Keratinocyte (primary cell): ENCODE results near the gene VAX1. TPM values are rescaled to one million over a fixed set of nuclear protein-coding genes. Genes with fewer than 3 reads are reported as not detected.
A peak's percentile ranks its signal among the peaks of the same experiment; 100 is the strongest.

Experiments used
- DNase-seq: peaks from one replicate; pipeline ENCODE4 v3.0.0-alpha.2; 2011; ENCODE audit warnings: low read depth, missing footprints, low spot score
- FAIRE-seq: peaks from 2 replicates; lab custom pipeline; 2011; peaks lifted over from hg19 to GRCh38; lab: Jason Lieb, UNC
- H2AFZ ChIP-seq: 2 replicates; pipeline ENCODE4 v1.6.0; 2012; ENCODE audit warnings: low read length, control low read depth, inconsistent platforms; ENCODE audit not compliant: control insufficient read depth
- H3K27ac ChIP-seq: 2 replicates; pipeline ENCODE4 v1.5.1; 2011; ENCODE audit warnings: low read length; ENCODE audit not compliant: control insufficient read depth, insufficient read depth
- H3K27me3 ChIP-seq: 3 replicates; pipeline ENCODE4 v1.6.0; 2011; ENCODE audit warnings: low read length; ENCODE audit not compliant: control insufficient read depth, insufficient read depth; ENCODE audit errors: extremely low read depth
- H3K36me3 ChIP-seq, 2 experiments: 2 replicates in 1 of 2; 3 replicates in 1 of 2; pipeline ENCODE4 v1.5.1; 2011; ENCODE audit warnings: low read length in 2 of 2, mild to moderate bottlenecking in 1 of 2; ENCODE audit not compliant: control insufficient read depth in 2 of 2, insufficient read depth in 2 of 2; ENCODE audit errors: extremely low read depth in 1 of 2
- H3K4me1 ChIP-seq: 3 replicates; pipeline ENCODE4 v1.5.1; 2011; ENCODE audit warnings: low read length; ENCODE audit not compliant: control insufficient read depth, insufficient read depth; ENCODE audit errors: extremely low read depth
- H3K4me2 ChIP-seq: 3 replicates; pipeline ENCODE4 v1.6.0; 2011; ENCODE audit warnings: low read depth, low read length; ENCODE audit not compliant: control insufficient read depth, insufficient read depth; ENCODE audit errors: extremely low read depth
- H3K4me3 ChIP-seq, 3 experiments: fragments of 200-600 bp in 1 of 3; sonication (generic) in 1 of 3; 2 replicates in 2 of 3; 3 replicates in 1 of 3; pipeline ENCODE4 v1.5.1; 2011 to 2016; ENCODE audit warnings: low read length in 3 of 3, mild to moderate bottlenecking in 3 of 3, control low read depth in 2 of 3, inconsistent platforms in 1 of 3, low read depth in 1 of 3, mixed read lengths in 1 of 3, mixed run types in 1 of 3, moderate library complexity in 1 of 3; ENCODE audit not compliant: control insufficient read depth in 2 of 3, insufficient read depth in 2 of 3; ENCODE audit errors: extremely low read depth in 1 of 3
- H3K79me2 ChIP-seq: 2 replicates; pipeline ENCODE4 v1.6.0; 2012; ENCODE audit warnings: low read length; ENCODE audit not compliant: control insufficient read depth, insufficient read depth
- H3K9ac ChIP-seq: 3 replicates; pipeline ENCODE4 v1.6.0; 2011; ENCODE audit warnings: low read length; ENCODE audit not compliant: control insufficient read depth, insufficient read depth; ENCODE audit errors: extremely low read depth
- H3K9me1 ChIP-seq: 3 replicates; pipeline ENCODE4 v1.6.0; 2011; ENCODE audit warnings: low read length; ENCODE audit not compliant: control insufficient read depth, insufficient read depth; ENCODE audit errors: extremely low read depth
- H3K9me3 ChIP-seq: 2 replicates; pipeline ENCODE4 v1.5.1; 2012; ENCODE audit warnings: low read depth, low read length; ENCODE audit not compliant: control insufficient read depth
- H4K20me1 ChIP-seq: 3 replicates; pipeline ENCODE4 v1.6.0; 2011; ENCODE audit warnings: low read length; ENCODE audit not compliant: control insufficient read depth, insufficient read depth; ENCODE audit errors: extremely low read depth
- EZH2 ChIP-seq: IDR thresholded peaks from one replicate; pipeline ENCODE4 v1.6.1; 2012; ENCODE audit warnings: inconsistent platforms, mild to moderate bottlenecking, low read length, moderate library complexity
- dilution Hi-C: fragments of 300-500 bp; cut with MboI; formaldehyde crosslinking; loops from one replicate; pipeline ENCODE4 v1.7.0; 2020; ENCODE audit warnings: low sequenced_read_pairs; ENCODE audit not compliant: extremely low pct_ligation_motif_present
- polyA plus RNA-seq, 5 experiments: library from polyadenylated mRNA; depleted of rRNA in 3 of 5; stranded (reverse) in 3 of 5; stranded (forward) in 1 of 5; unstranded in 1 of 5; fragments of >200 nt; gene quantifications; 1 replicate in 1 of 5; 2 replicates in 3 of 5; 3 replicates in 1 of 5; pipeline versions ENCODE4 v1.2.1 to v1.2.3, GENCODE V29; 2011 to 2012; ENCODE audit warnings: missing spikeins in 2 of 5, low read depth in 1 of 5, low replicate concordance in 1 of 5
- TF ChIP-seq, protein P1 (sequence below), 3 experiments: IDR thresholded peaks in 1 of 3; conservative IDR thresholded peaks in 1 of 3; optimal IDR thresholded peaks in 1 of 3; 2 replicates in 2 of 3; 3 replicates in 1 of 3; pipeline versions ENCODE3 to v1.5.1; 2011; ENCODE audit warnings: low read length in 3 of 3, mild to moderate bottlenecking in 3 of 3, moderate library complexity in 2 of 3, control low read depth in 1 of 3, inconsistent platforms in 1 of 3; ENCODE audit not compliant: insufficient read depth in 2 of 3; ENCODE audit errors: extremely low read depth in 1 of 3

Gene VAX1
- polyA plus RNA-seq, 1 donor (not counting 4 experiments of a cell fraction or from before 2014, with no cell fraction given), result not detected

DNA sequence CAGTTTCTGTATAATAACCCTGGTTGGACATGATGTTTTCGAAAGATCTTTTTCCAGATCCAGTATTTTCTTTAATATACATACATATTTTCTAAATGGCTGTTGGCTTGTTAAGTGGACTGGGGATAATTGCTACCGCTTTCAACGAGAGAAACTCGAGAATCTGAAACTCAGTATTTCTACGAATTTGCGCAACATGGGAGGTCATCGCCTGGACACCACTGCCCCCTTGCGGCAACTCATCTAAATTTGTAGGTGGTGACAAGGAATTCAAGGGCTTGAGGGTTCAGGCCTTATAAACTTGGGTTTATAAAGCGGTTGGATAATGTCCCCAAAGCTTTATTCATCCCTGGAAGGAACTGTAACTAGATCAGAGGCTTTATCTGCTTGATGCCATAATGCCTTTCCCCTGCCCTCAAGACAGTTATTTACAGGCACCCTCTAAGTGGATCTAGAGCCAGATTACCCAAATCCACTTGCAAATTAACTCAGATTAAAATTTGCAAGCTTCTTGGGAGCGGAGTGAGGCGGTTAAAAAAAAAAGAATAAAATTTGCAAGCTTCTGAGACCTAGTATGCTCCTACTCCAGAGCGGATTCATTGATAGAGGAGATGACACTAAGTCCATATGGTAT, 37.9 kb upstream of the VAX1 start:
- peak overlapping the region; percentile 90 for H3K4me2 ChIP-seq
- H4K20me1 ChIP-seq, result no peaks in the 10 kb centered on the region
- H3K27ac ChIP-seq, result no peak overlapping the region
- H2AFZ ChIP-seq, result no peak overlapping the region
- H3K4me3 ChIP-seq, result peak overlapping the region; percentile 35 to 71 (median 61)
- TF ChIP-seq, protein P1, sequence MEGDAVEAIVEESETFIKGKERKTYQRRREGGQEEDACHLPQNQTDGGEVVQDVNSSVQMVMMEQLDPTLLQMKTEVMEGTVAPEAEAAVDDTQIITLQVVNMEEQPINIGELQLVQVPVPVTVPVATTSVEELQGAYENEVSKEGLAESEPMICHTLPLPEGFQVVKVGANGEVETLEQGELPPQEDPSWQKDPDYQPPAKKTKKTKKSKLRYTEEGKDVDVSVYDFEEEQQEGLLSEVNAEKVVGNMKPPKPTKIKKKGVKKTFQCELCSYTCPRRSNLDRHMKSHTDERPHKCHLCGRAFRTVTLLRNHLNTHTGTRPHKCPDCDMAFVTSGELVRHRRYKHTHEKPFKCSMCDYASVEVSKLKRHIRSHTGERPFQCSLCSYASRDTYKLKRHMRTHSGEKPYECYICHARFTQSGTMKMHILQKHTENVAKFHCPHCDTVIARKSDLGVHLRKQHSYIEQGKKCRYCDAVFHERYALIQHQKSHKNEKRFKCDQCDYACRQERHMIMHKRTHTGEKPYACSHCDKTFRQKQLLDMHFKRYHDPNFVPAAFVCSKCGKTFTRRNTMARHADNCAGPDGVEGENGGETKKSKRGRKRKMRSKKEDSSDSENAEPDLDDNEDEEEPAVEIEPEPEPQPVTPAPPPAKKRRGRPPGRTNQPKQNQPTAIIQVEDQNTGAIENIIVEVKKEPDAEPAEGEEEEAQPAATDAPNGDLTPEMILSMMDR (optimal IDR thresholded peaks at IDR 0.05 in 1 of 3, IDR thresholded peaks at IDR 0.05 in 1 of 3, conservative IDR thresholded peaks at IDR 0.05 in 1 of 3; ENCODE audit: extremely low read depth in 1 of 3, insufficient read depth in 2 of 3, low read length in 3 of 3), result peak; percentile 70 to 77 (median 76)
- TF ChIP-seq EZH2, result no peak
- H3K4me1 ChIP-seq, result peaks cover 9% of the 10 kb centered on the region
- FAIRE-seq (peak; percentile 20), DNase-seq (peak; percentile 15)
- no peaks in the 10 kb centered on the region for H3K79me2 ChIP-seq
- no peaks in the 10 kb centered on the region for H3K36me3 ChIP-seq
- H3K27me3 ChIP-seq, result peaks cover 32% of the 10 kb centered on the region
- H3K9me3 ChIP-seq, result no peaks in the 10 kb centered on the region
- dilution Hi-C loops, result no loop called here
- no peaks in the 10 kb centered on the region for H3K9me1 ChIP-seq
- H3K9ac ChIP-seq, result no peak overlapping the region

DNA sequence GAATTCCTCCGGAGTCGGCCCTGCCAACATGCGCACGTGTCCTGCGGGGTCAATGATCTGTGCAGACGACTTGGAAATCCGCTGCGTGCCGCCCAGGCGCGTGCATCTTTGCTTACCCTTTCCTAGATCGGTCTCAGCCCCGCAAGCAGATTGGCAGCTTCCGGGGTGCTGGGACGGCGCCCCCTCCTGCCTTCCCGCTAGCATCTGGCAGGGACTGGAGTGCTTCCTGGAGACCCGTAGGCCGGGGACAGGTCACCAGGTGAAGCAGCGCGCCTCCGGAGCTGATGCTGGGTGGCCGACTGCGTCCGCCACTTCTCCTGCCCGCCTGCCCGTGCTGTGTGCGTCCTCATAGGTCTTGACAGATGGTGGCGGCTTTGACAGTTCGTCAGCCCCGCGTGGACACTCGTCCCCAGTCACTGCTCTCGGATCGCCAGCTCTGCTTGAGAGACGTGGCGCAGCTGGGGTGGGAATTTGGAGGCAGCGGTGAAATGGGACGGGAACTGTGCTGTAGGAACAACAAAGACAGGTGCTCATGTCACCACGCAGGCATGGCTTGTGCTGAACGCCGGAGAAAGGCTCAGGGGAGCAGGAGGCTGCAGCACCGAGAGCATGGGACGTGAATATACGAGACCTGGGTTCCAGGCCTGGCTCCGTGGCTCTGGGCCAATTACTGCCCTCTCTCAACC, 37.3 kb upstream of the VAX1 start:
- H3K9ac ChIP-seq, result peak overlapping the region; percentile 10
- peak overlapping the region; percentile 90 for H3K4me2 ChIP-seq
- H3K79me2 ChIP-seq, result no peaks in the 10 kb centered on the region
- FAIRE-seq, result no peak
- H2AFZ ChIP-seq, result peak overlapping the region; percentile 92
- H3K9me1 ChIP-seq, result no peaks in the 10 kb centered on the region
- TF ChIP-seq EZH2, result no peak
- TF ChIP-seq, protein P1 (optimal IDR thresholded peaks at IDR 0.05 in 1 of 3, IDR thresholded peaks at IDR 0.05 in 1 of 3, conservative IDR thresholded peaks at IDR 0.05 in 1 of 3; ENCODE audit: extremely low read depth in 1 of 3, insufficient read depth in 2 of 3, low read length in 3 of 3), result peak in 1 of 3 experiments; percentile 1
- DNase-seq, result no peak
- peaks cover 33% of the 10 kb centered on the region for H3K27me3 ChIP-seq
- no peaks in the 10 kb centered on the region for H3K36me3 ChIP-seq
- no peaks in the 10 kb centered on the region for H3K9me3 ChIP-seq
- dilution Hi-C loops, result no loop called here
- no peaks in the 10 kb centered on the region for H4K20me1 ChIP-seq
- peaks cover 9% of the 10 kb centered on the region for H3K4me1 ChIP-seq
- no peak overlapping the region for H3K27ac ChIP-seq
- peak overlapping the region; percentile 35 to 71 (median 61) for H3K4me3 ChIP-seq
